Measurements from ENCODE around the gene ROBO2. TPM values are rescaled to one million over a fixed set of nuclear protein-coding genes. Genes with fewer than 3 reads are reported as not detected.

ROBO2 gene
- total and polyA plus RNA-seq, 2 experiments from 2014 or later = 1.5 to 7.8 TPM

GRCh38 chr3:76997733-76998132 lies 42.2 kb upstream of the ROBO2 start:
- no peaks in the 10 kb centered on the region for H3K79me2 ChIP-seq (replicated peaks; ENCODE audit: insufficient read depth)
- H3K9me2 ChIP-seq (ENCODE audit: insufficient read depth) = no peaks in the 10 kb centered on the region
- H3K9me3 Mint-ChIP-seq = no peaks in the 10 kb centered on the region; the same call in 2 of the 3 replicates
- H4K20me1 ChIP-seq (replicated peaks; ENCODE audit: insufficient read depth) = no peaks in the 10 kb centered on the region
- no peak for TF ChIP-seq ZNF462 (CRISPR knock-in tag; IDR thresholded peaks at IDR 0.05)
- TF ChIP-seq EZH2 (IDR thresholded peaks at IDR 0.05; ENCODE audit: low read depth, unreplicated experiment) = no peak
- no peak for TF ChIP-seq STAT1 (IDR thresholded peaks at IDR 0.05; ENCODE audit: unreplicated experiment)
- no peak for TF ChIP-seq ZNF331 (CRISPR knock-in tag; IDR thresholded peaks at IDR 0.05; ENCODE audit: low read depth)
- TF ChIP-seq NANOG (IDR thresholded peaks at IDR 0.05; ENCODE audit: borderline replicate concordance) = no peak
- no peak for TF ChIP-seq CTCF (conservative IDR thresholded peaks at IDR 0.05; ENCODE audit: low read depth in 2 of 2)
- no peak for TF ChIP-seq EZH2phosphoT487 (IDR thresholded peaks at IDR 0.05; ENCODE audit: unreplicated experiment)
- TF ChIP-seq POLR2AphosphoS5 (IDR thresholded peaks at IDR 0.05; ENCODE audit: low read depth) = no peak
- no peak for TF ChIP-seq REST (IDR thresholded peaks at IDR 0.05; ENCODE audit: unreplicated experiment)
- TF ChIP-seq JUNB (IDR thresholded peaks at IDR 0.05; ENCODE audit: unreplicated experiment) = no peak
- TF ChIP-seq ZNF114 (CRISPR knock-in tag; IDR thresholded peaks at IDR 0.05) = no peak
- TF ChIP-seq ETS1 (IDR thresholded peaks at IDR 0.05) = no peak
- TF ChIP-seq CREB1 (CRISPR knock-in tag; IDR thresholded peaks at IDR 0.05; ENCODE audit: low read depth) = no peak
- H3K27me3 Mint-ChIP-seq (ENCODE audit: insufficient read depth, low read depth, poor library complexity) = no peaks in the 10 kb centered on the region
- H3K4me1 ChIP-seq (ENCODE audit: insufficient read depth) = no peaks in the 10 kb centered on the region
- ATAC-seq (no peak), DNase-seq (ENCODE audit: low spot score) (no peak)
- H3K4me1 Mint-ChIP-seq = peaks cover 3% of the 10 kb centered on the region; the same call in 1 of the 3 replicates
- no peaks in the 10 kb centered on the region for H3K36me3 Mint-ChIP-seq (ENCODE audit: low read depth)
- no peak overlapping the region for H3K4me3 Mint-ChIP-seq
- no peaks in the 10 kb centered on the region for H3F3A ChIP-seq (replicated peaks; ENCODE audit: low read depth)
- H3K4me2 ChIP-seq = no peak overlapping the region
- H3K27ac Mint-ChIP-seq = no peak overlapping the region
- no peak overlapping the region for H3K27ac ChIP-seq (ENCODE audit: low read depth)
- H3K36me3 ChIP-seq (ENCODE audit: insufficient read depth) = no peaks in the 10 kb centered on the region
- H3K27me3 ChIP-seq (ENCODE audit: insufficient read depth) = no peaks in the 10 kb centered on the region
- peak overlapping the region; percentile 8; the same call in 1 of the 2 replicates for H2AFZ ChIP-seq
- H3K4me3 ChIP-seq = no peak overlapping the region
